Measurements from ENCODE around the gene ANO5.

GRCh38 chr11:22256876-22257275 is 64.0 kb downstream of the ANO5 start:
- TF ChIP-seq CTCF (IDR thresholded peaks at IDR 0.05; ENCODE audit: insufficient read depth, low read length, poor library complexity, severe bottlenecking) = no peak
- no peak for TF ChIP-seq EZH2phosphoT487 (conservative IDR thresholded peaks at IDR 0.05; ENCODE audit: low read length)

Data from SU-DHL-6 (cell line).